ENCODE results near the gene EXOC6.
A peak's percentile ranks its signal among the peaks of the same experiment; 100 is the strongest.

The EXOC6 gene

GRCh38 chr10:92846344-92846743 is 2.0 kb upstream of the EXOC6 start (continued):
- TF ChIP-seq ZNF132 (tag by site-specific recombination; IDR thresholded peaks at IDR 0.05; ENCODE audit: borderline replicate concordance) (no peak), EGR2 (tag by site-specific recombination; IDR thresholded peaks at IDR 0.05; ENCODE audit: low read depth) (no peak)

DNA sequence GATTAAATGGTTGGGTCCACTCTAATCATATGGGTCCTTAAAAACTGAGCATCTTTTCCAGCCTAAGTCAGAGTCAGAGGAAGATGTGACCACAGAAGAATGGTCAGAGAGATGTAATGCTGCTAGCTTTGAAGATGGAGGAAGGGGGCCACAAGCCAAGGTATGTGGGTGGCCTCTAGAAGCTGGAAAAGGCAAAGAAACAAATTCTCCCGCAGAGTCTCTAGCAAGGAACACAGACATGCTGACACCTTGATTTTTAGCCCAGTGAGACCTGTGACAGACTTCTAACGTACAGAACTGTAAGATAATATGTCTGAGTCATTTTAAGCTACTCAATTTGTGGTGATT is 1.5 kb upstream of the EXOC6 start:
- CTCF ChIA-PET = interaction anchor here (0.8 to 1.9 kb wide), 6 partner anchors 9 to 38 kb away, joined by 3 to 9 read pairs (median 6); no protein-coding TSS in a partner anchor
- H3K4me1 ChIP-seq (ENCODE audit: control insufficient read depth, insufficient read depth, low read length) = peaks cover 3% of the 10 kb centered on the region; the same call in 1 of the 2 replicates
- H3K9me3 ChIP-seq (ENCODE audit: control insufficient read depth, insufficient read depth, low read depth, low read length) = no peaks in the 10 kb centered on the region
- TF ChIP-seq, protein P1, sequence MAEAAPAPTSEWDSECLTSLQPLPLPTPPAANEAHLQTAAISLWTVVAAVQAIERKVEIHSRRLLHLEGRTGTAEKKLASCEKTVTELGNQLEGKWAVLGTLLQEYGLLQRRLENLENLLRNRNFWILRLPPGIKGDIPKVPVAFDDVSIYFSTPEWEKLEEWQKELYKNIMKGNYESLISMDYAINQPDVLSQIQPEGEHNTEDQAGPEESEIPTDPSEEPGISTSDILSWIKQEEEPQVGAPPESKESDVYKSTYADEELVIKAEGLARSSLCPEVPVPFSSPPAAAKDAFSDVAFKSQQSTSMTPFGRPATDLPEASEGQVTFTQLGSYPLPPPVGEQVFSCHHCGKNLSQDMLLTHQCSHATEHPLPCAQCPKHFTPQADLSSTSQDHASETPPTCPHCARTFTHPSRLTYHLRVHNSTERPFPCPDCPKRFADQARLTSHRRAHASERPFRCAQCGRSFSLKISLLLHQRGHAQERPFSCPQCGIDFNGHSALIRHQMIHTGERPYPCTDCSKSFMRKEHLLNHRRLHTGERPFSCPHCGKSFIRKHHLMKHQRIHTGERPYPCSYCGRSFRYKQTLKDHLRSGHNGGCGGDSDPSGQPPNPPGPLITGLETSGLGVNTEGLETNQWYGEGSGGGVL (tag by site-specific recombination; IDR thresholded peaks at IDR 0.05) = no peak
- TF ChIP-seq TRIM28 (IDR thresholded peaks at IDR 0.05; ENCODE audit: borderline replicate concordance, low read length) (0 out of 2 replicates have a peak, but pooled peaks have one; percentile 29), ZNF311 (tag by site-specific recombination; IDR thresholded peaks at IDR 0.05; ENCODE audit: borderline replicate concordance) (no peak), ZNF521 (tag by site-specific recombination; IDR thresholded peaks at IDR 0.05) (no peak), ZNF174 (tag by site-specific recombination; IDR thresholded peaks at IDR 0.05) (no peak), EGR2 (tag by site-specific recombination; IDR thresholded peaks at IDR 0.05; ENCODE audit: low read depth) (no peak), ZNF747 (tag by site-specific recombination; IDR thresholded peaks at IDR 0.05) (no peak), SETDB1 (IDR thresholded peaks at IDR 0.05; ENCODE audit: insufficient read length, low read length) (peak; percentile 85), ZNF157 (tag by site-specific recombination; IDR thresholded peaks at IDR 0.05) (no peak), ZNF146 (tag by site-specific recombination; IDR thresholded peaks at IDR 0.05) (no peak)
- TF ChIP-seq, protein P2, sequence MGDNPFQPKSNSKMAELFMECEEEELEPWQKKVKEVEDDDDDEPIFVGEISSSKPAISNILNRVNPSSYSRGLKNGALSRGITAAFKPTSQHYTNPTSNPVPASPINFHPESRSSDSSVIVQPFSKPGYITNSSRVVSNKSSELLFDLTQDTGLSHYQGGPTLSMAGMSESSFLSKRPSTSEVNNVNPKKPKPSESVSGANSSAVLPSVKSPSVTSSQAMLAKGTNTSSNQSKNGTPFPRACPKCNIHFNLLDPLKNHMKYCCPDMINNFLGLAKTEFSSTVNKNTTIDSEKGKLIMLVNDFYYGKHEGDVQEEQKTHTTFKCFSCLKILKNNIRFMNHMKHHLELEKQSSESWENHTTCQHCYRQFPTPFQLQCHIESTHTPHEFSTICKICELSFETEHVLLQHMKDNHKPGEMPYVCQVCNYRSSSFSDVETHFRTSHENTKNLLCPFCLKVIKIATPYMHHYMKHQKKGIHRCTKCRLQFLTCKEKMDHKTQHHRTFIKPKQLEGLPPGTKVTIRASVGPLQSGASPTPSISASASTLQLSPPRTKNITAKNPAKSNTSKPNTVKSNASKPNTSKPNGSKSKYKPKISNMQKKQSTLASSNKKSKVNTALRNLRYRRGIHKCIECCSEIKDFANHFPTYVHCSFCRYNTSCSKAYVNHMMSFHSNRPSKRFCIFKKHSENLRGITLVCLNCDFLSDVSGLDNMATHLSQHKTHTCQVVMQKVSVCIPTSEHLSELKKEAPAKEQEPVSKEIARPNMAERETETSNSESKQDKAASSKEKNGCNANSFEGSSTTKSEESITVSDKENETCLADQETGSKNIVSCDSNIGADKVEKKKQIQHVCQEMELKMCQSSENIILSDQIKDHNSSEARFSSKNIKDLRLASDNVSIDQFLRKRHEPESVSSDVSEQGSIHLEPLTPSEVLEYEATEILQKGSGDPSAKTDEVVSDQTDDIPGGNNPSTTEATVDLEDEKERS (tag by site-specific recombination; IDR thresholded peaks at IDR 0.05) = 0 out of 2 replicates have a peak, but pooled peaks have one; percentile 19
- H3K27ac ChIP-seq (ENCODE audit: extremely low read depth, low read depth, low read length) = no peak overlapping the region
- POLR2A ChIA-PET = interaction anchor here (1.2 kb wide), 1 partner anchor 13 kb away, joined by 4 read pairs; no protein-coding TSS in a partner anchor
- no peak overlapping the region for H3K4me3 ChIP-seq (ENCODE audit: low read depth, low read length)
- H3K36me3 ChIP-seq (ENCODE audit: control insufficient read depth in 2 of 2, insufficient read depth in 1 of 2, low read length in 2 of 2) = no peaks in the 10 kb centered on the region

DNA sequence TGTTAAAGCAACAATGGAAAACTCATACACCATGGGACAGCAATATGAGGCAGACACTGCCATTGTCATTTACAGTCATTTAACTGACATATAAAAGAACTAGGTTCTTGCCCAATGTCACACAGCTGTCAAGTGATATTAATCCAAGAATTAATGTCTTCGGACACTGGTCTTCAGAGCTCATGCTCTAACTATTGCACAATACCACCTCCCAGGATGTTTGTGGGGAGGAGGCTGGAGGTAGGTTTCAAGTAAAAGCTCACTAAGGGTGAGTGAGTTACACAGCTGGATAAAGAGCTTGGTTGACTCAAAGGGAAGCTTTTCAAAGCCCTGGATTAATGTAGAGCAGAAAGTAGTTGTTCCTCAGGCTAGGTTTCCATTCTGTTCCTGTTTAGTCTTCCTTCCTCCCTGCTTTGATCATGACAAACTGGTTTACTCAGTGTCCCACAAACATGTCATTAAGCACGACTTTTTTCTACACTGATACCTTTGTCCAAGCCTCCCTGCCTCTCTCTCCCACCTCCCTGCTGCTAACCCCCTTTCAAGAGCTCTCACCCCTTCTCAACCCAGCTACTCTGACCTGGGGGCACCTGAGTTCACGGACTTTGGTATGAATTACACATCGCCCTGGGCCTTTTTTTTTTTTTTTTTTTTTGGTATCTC is 987 bp upstream of the EXOC6 start:
- CTCF ChIA-PET = interaction anchor here (0.8 to 1.7 kb wide), 7 partner anchors 9 to 36 kb away, joined by 3 to 9 read pairs (median 6); no protein-coding TSS in a partner anchor
- TF ChIP-seq WT1 (tag by site-specific recombination; IDR thresholded peaks at IDR 0.05) (peak; percentile 89), ZNF354C (tag by site-specific recombination; IDR thresholded peaks at IDR 0.05; ENCODE audit: borderline replicate concordance, low read depth) (no peak), PATZ1 (tag by site-specific recombination; IDR thresholded peaks at IDR 0.05) (no peak), ZBTB20 (tag by site-specific recombination; IDR thresholded peaks at IDR 0.05) (peak; percentile 86), ZNF362 (tag by site-specific recombination; IDR thresholded peaks at IDR 0.05) (0 out of 2 replicates have a peak, but pooled peaks have one; percentile 19), TRIM28 (IDR thresholded peaks at IDR 0.05; ENCODE audit: borderline replicate concordance, low read length) (0 out of 2 replicates have a peak, but pooled peaks have one; percentile 8), ZSCAN23 (tag by site-specific recombination; IDR thresholded peaks at IDR 0.05) (no peak), ZNF10 (tag by site-specific recombination; IDR thresholded peaks at IDR 0.05) (no peak)
- Histone ChIP-seq H3K4me3 (ENCODE audit: low read depth, low read length) (no peak overlapping the region), H3K4me1 (ENCODE audit: control insufficient read depth, insufficient read depth, low read length) (peaks cover 3% of the 10 kb centered on the region; the same call in 1 of the 2 replicates), H3K36me3 (ENCODE audit: control insufficient read depth in 2 of 2, insufficient read depth in 1 of 2, low read length in 2 of 2) (no peaks in the 10 kb centered on the region), H3K9me3 (ENCODE audit: control insufficient read depth, insufficient read depth, low read depth, low read length) (no peaks in the 10 kb centered on the region), H3K27ac (ENCODE audit: extremely low read depth, low read depth, low read length) (no peak overlapping the region)
- POLR2A ChIA-PET = interaction anchor here (0.8 to 1.2 kb wide), 6 partner anchors 9 to 256 kb away, joined by 3 to 5 read pairs (median 4); no protein-coding TSS in a partner anchor

Measured in HEK293 (cell line).